ENCODE data around the gene TCF19.

TCF19 gene

DNA sequence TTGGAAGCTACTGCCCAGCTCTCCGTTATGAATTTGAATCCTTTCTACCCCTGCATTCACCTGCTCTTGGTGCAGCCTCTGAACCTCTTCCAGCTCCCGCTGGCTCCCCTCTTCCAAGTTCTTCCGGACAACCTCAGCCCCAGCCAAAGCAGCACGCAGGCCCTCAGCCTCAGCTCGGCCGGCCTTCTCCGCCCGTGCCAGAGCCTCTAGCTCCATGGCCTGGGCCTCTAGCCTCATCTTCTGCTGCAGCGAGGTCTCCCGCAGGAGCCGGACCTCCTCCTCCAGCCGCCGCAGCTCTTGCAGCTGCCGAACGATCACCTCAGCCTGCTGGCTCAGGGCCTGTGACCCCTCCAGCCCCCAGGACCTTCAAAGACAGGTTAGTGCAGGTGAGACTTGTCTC lies 4.0 kb upstream of the TCF19 start:
- H3K9me3 ChIP-seq (ENCODE audit: control insufficient read depth, insufficient read depth, low read depth, low read length) = no peaks in the 10 kb centered on the region
- CTCF ChIA-PET = interaction anchor here (0.5 to 2.7 kb wide), 2 partner anchors 16 to 276 kb away, joined by 3 to 12 read pairs; partner anchors contain the start of gene PSORS1C2
- 0 out of 2 replicates have a peak overlapping the region, but pooled peaks have one; percentile 34 for H3K27ac ChIP-seq (ENCODE audit: extremely low read depth, low read depth, low read length)
- H3K36me3 ChIP-seq (ENCODE audit: control insufficient read depth in 2 of 2, insufficient read depth in 1 of 2, low read length in 2 of 2) = peaks cover 18 to 55% of the 10 kb centered on the region in 2 experiments; a peak in 2 of 3 replicates
- POLR2A ChIA-PET = interaction anchor here (0.6 to 1.3 kb wide), 2 partner anchors 11 to 34 kb away, joined by 3 to 4 read pairs; no protein-coding TSS in a partner anchor
- peaks cover 4% of the 10 kb centered on the region for H3K4me1 ChIP-seq (ENCODE audit: control insufficient read depth, insufficient read depth, low read length)
- TF ChIP-seq ZNF19 (tag by site-specific recombination; IDR thresholded peaks at IDR 0.05; ENCODE audit: low read depth) (no peak), ZNF324 (tag by site-specific recombination; IDR thresholded peaks at IDR 0.05) (no peak), ZFP41 (tag by site-specific recombination; IDR thresholded peaks at IDR 0.05; ENCODE audit: borderline replicate concordance) (no peak), PRDM1 (tag by site-specific recombination; IDR thresholded peaks at IDR 0.05) (no peak), ZNF837 (tag by site-specific recombination; IDR thresholded peaks at IDR 0.05) (no peak), YY1 (tag by site-specific recombination; IDR thresholded peaks at IDR 0.05) (no peak), ZBTB21 (tag by site-specific recombination; IDR thresholded peaks at IDR 0.05) (no peak)
- TF ChIP-seq, protein P1, sequence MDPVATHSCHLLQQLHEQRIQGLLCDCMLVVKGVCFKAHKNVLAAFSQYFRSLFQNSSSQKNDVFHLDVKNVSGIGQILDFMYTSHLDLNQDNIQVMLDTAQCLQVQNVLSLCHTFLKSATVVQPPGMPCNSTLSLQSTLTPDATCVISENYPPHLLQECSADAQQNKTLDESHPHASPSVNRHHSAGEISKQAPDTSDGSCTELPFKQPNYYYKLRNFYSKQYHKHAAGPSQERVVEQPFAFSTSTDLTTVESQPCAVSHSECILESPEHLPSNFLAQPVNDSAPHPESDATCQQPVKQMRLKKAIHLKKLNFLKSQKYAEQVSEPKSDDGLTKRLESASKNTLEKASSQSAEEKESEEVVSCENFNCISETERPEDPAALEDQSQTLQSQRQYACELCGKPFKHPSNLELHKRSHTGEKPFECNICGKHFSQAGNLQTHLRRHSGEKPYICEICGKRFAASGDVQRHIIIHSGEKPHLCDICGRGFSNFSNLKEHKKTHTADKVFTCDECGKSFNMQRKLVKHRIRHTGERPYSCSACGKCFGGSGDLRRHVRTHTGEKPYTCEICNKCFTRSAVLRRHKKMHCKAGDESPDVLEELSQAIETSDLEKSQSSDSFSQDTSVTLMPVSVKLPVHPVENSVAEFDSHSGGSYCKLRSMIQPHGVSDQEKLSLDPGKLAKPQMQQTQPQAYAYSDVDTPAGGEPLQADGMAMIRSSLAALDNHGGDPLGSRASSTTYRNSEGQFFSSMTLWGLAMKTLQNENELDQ (tag by site-specific recombination; IDR thresholded peaks at IDR 0.05; ENCODE audit: low read depth) = no peak
- no peak overlapping the region for H3K4me3 ChIP-seq (ENCODE audit: low read depth, low read length)

DNA sequence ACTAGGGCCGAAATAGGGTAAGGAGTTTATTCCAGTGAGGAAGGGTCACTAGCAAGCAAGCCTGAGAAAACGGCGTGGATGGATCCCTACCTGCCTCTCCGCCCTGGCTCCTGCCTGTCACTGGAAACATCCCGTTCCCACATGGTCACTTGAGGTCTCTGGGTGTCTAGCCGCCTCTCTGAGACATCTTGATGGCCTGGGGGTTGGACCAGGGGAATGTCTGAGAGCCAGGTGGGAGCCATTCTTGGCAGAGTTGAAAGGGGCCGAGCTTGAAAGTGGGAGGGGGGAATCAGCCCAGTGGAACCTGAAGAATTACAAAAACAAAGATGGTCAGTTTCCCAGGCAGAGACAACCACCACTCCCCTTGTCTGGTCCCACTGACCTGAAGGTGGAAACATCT lies 1.7 kb upstream of the TCF19 start:
- TF ChIP-seq PRDM1 (tag by site-specific recombination; IDR thresholded peaks at IDR 0.05) (no peak), ZNF239 (tag by site-specific recombination; IDR thresholded peaks at IDR 0.05) (no peak), YY2 (tag by site-specific recombination; IDR thresholded peaks at IDR 0.05) (no peak), ZNF214 (tag by site-specific recombination; IDR thresholded peaks at IDR 0.05; ENCODE audit: borderline replicate concordance) (no peak), WT1 (tag by site-specific recombination; IDR thresholded peaks at IDR 0.05) (no peak), ZFP37 (tag by site-specific recombination; IDR thresholded peaks at IDR 0.05) (no peak), ZNF521 (tag by site-specific recombination; IDR thresholded peaks at IDR 0.05) (no peak), GLIS2 (tag by site-specific recombination; IDR thresholded peaks at IDR 0.05) (no peak), KLF9 (tag by site-specific recombination; IDR thresholded peaks at IDR 0.05; ENCODE audit: low read depth) (no peak), ZFHX2 (tag by site-specific recombination; conservative IDR thresholded peaks at IDR 0.05) (no peak), ZNF354C (tag by site-specific recombination; IDR thresholded peaks at IDR 0.05; ENCODE audit: borderline replicate concordance, low read depth) (no peak), ZNF48 (tag by site-specific recombination; IDR thresholded peaks at IDR 0.05) (no peak)
- TF ChIP-seq, protein P2, sequence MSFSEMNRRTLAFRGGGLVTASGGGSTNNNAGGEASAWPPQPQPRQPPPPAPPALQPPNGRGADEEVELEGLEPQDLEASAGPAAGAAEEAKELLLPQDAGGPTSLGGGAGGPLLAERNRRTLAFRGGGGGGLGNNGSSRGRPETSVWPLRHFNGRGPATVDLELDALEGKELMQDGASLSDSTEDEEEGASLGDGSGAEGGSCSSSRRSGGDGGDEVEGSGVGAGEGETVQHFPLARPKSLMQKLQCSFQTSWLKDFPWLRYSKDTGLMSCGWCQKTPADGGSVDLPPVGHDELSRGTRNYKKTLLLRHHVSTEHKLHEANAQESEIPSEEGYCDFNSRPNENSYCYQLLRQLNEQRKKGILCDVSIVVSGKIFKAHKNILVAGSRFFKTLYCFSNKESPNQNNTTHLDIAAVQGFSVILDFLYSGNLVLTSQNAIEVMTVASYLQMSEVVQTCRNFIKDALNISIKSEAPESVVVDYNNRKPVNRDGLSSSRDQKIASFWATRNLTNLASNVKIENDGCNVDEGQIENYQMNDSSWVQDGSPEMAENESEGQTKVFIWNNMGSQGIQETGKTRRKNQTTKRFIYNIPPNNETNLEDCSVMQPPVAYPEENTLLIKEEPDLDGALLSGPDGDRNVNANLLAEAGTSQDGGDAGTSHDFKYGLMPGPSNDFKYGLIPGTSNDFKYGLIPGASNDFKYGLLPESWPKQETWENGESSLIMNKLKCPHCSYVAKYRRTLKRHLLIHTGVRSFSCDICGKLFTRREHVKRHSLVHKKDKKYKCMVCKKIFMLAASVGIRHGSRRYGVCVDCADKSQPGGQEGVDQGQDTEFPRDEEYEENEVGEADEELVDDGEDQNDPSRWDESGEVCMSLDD (tag by site-specific recombination; IDR thresholded peaks at IDR 0.05) = no peak
- TF ChIP-seq, protein P3, sequence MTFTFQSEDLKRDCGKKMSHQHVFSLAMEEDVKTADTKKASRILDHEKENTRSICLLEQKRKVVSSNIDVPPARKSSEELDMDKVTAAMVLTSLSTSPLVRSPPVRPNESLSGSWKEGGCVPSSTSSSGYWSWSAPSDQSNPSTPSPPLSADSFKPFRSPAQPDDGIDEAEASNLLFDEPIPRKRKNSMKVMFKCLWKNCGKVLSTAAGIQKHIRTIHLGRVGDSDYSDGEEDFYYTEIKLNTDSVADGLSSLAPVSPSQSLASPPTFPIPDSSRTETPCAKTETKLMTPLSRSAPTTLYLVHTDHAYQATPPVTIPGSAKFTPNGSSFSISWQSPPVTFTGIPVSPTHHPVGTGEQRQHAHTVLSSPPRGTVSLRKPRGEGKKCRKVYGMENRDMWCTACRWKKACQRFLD (tag by site-specific recombination; IDR thresholded peaks at IDR 0.05) = no peak
- TF ChIP-seq, protein P4, sequence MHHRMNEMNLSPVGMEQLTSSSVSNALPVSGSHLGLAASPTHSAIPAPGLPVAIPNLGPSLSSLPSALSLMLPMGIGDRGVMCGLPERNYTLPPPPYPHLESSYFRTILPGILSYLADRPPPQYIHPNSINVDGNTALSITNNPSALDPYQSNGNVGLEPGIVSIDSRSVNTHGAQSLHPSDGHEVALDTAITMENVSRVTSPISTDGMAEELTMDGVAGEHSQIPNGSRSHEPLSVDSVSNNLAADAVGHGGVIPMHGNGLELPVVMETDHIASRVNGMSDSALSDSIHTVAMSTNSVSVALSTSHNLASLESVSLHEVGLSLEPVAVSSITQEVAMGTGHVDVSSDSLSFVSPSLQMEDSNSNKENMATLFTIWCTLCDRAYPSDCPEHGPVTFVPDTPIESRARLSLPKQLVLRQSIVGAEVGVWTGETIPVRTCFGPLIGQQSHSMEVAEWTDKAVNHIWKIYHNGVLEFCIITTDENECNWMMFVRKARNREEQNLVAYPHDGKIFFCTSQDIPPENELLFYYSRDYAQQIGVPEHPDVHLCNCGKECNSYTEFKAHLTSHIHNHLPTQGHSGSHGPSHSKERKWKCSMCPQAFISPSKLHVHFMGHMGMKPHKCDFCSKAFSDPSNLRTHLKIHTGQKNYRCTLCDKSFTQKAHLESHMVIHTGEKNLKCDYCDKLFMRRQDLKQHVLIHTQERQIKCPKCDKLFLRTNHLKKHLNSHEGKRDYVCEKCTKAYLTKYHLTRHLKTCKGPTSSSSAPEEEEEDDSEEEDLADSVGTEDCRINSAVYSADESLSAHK (tag by site-specific recombination; IDR thresholded peaks at IDR 0.05) = no peak
- H3K36me3 ChIP-seq (ENCODE audit: control insufficient read depth in 2 of 2, insufficient read depth in 1 of 2, low read length in 2 of 2) = peaks cover 26 to 52% of the 10 kb centered on the region in 2 experiments; a peak in 2 of 3 replicates
- ChIA-PET POLR2A (no interaction called here), CTCF (interaction anchor here (1.0 to 2.7 kb wide), 2 partner anchors 18 to 212 kb away, joined by 3 to 12 read pairs; partner anchors contain the start of gene PSORS1C2)
- H3K27ac ChIP-seq (ENCODE audit: extremely low read depth, low read depth, low read length) = no peak overlapping the region
- no peak overlapping the region for H3K4me3 ChIP-seq (ENCODE audit: low read depth, low read length)
- peaks cover 9% of the 10 kb centered on the region for H3K4me1 ChIP-seq (ENCODE audit: control insufficient read depth, insufficient read depth, low read length)
- no peaks in the 10 kb centered on the region for H3K9me3 ChIP-seq (ENCODE audit: control insufficient read depth, insufficient read depth, low read depth, low read length)
